Measurements from ENCODE around the gene SNX10.
A peak's percentile ranks its signal among the peaks of the same experiment; 100 is the strongest.
"Not testable (repeated sequence)": the region's sequence is repeated elsewhere in the genome, so short reads cannot be mapped to it uniquely, and the experiment has no call there.

Gene SNX10

DNA sequence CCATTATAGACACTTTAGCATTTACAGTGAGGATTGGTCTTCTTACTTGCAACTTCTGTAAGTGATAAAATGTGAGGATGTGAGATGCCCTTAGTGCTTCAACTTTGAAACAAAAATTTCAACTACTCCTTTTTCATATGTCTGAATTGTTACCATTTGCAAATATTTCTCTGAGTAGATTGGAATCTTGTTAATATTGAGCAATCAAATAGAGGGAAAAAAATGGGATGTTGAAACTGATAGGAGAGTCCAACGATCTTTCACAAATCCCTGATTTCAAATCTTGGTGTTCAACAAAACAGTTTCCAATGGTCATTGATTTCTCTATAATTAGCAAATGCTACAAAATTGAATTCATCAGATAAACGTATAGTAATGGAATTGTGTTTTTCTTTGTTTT is 5.5 kb upstream of the SNX10 start:
- no peak for TF ChIP-seq ZNF274 (IDR thresholded peaks at IDR 0.05; ENCODE audit: low read depth, low read length)

DNA sequence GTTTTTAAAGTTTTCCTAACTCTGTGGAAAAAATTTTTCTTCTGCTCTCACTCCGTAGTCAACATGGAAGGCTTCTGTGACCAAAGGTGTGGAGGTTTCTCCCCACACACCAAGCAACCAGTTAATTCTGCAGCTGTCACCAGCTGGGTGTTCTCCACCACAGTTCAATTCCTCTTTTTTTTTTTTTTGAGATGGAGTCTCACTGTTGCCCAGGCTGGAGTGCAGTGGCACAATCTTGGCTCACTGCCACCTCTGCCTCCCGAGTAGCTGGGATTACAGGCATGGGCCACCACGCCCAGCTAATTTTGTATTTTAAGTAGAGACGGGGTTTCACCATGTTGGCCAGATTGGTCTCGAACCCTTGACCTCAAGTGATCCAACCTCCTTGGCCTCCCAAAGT is 3.5 kb upstream of the SNX10 start:
- H3K4me3 ChIP-seq (ENCODE audit: low read length) = not testable (repeated sequence)

More for the DNA sequence above, 5.5 kb upstream of the SNX10 start:
- no peak overlapping the region for H3K4me3 ChIP-seq (ENCODE audit: low read length)

DNA sequence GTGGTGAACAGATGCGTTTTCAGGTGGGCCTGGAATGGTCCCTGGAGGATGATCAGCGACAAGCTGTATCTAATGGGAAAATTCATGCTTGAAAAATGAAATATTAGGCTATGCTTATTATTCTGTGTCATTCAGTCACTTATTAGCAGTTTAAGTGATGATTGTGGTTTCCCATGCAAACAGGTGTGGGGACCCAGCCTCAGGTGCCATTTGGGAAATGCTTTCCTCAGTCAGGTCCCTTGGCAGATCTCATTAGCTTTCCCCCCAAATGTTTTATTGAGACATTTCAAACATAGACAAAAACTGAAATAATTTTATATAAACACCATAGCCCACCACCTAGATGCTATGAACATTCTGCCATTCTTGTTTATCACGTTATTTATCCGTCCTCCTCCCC is 411 bp upstream of the SNX10 start:
- TF ChIP-seq ZNF274 (IDR thresholded peaks at IDR 0.05; ENCODE audit: low read depth, low read length) = no peak
- H3K4me3 ChIP-seq (ENCODE audit: low read length) = peak overlapping the region; percentile 98; the same call in 1 of the 2 replicates

DNA sequence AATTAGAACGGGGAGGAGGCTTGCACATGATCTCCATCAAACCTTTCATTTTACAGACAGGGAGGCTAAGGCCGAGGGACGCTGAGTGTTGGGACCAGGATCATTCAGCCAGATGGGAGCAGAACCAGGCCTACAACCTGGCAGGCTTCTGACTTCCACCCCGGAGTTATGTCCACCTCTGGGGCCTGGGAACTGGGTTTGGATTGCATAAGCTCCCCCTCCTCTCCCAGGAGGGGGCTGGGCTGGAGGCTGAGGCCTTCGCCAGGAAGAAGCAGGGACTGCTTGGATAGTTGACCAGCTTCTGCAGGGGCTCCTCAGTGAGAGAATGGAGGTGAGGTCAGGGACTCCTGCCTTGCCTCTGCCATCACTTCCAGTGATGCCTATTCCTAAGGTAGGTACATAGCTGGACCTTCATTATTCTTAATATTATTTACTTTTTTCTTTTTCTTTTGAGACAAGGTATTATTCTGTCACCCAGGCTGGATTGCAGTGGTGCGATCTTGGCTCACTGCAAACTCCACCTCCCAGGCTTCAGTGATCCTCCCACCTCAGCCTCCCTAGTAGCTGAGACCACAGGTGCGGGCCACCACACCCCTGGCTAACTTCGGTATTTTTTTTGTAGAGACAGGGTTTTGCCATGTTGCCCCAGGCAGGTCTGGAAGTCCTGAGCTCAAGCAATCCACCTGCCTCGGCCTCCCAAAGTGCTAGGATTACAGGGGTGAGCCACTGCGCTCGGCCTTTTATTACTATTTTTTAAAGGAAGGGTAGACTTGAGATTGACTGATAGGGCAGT is 1.3 kb downstream of the SNX10 start:
- TF ChIP-seq ZNF274 (IDR thresholded peaks at IDR 0.05; ENCODE audit: low read depth, low read length) = no peak
- peak overlapping the region; percentile 98 for H3K4me3 ChIP-seq (ENCODE audit: low read length)

DNA sequence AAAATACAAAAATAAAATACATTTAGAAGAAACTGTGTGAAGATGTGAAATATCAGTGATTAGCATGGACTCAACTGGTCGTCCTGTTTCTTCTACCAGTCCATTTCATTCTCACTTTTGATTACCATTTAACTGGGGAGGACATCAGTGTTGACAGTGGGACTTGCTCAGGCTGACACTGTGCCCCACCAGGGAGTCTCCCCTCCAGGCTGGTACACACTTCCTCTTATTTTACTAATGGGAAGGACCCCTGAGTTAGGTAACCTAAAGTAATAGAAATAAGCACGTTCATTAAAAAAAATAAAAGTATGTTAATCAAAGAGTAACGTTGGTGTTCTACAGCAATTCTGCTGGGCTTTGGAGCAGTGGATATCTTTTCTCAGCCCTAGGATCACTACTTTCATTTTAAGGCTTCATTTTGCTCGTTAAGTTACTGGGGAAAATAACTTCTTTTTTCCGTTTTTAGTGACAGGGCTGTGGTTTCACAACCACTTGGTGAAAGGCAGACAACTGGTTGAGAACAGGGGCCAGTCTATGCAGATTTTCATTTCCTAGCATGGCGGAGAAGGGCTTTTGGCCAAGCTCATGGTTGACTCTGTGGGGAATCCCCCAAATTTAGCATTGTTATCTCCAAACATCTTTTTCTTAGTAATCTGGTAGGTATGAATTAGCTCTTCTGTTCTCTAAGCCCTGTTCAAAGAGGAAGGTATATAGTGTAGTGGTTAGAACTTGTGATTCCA is 2.1 kb downstream of the SNX10 start:
- peak overlapping the region; percentile 98 for H3K4me3 ChIP-seq (ENCODE audit: low read length)
- no peak for TF ChIP-seq ZNF274 (IDR thresholded peaks at IDR 0.05; ENCODE audit: low read depth, low read length)

DNA sequence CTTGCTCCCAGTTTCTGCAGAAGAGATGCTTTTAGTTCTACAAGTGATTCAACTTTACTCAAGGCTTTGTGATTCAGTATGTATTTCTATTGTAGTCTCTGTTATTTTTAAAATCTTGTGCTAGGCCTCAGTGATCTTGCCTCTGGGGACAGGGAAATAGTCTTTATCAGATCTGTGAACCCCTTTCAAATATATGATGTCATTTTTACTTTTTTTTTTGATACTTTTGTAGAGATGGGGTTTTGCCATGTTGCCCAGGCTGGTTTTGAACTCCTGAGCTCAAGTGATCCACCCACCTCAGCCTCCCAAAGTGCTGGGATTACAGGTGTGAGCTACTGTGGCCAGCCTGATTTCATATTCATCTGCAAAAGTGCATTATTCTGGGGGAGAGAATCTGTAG is 3.4 kb downstream of the SNX10 start:
- no peak overlapping the region for H3K4me3 ChIP-seq (ENCODE audit: low read length)
- TF ChIP-seq ZNF274 (IDR thresholded peaks at IDR 0.05; ENCODE audit: low read depth, low read length) = no peak

DNA sequence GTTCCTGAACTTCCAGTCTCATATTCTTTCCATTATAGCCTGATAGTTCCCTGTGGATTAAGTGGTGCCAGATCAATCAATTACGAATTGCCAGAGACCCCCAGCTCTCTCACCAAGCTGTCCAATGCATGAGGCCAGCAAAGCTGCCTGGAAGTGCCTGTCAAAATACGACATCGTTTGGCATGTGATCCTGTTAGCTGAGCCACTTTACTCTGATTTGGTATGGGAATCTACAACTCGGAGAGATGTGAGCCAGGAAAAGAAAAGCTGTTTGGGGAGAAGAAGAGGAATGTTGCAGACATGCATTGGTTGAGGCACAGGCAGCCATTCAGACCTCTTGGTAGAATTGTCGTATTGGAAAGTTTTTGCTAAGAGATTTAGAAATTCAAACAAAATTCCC is 3.9 kb downstream of the SNX10 start:
- no peak overlapping the region for H3K4me3 ChIP-seq (ENCODE audit: low read length)
- no peak for TF ChIP-seq ZNF274 (IDR thresholded peaks at IDR 0.05; ENCODE audit: low read depth, low read length)

DNA sequence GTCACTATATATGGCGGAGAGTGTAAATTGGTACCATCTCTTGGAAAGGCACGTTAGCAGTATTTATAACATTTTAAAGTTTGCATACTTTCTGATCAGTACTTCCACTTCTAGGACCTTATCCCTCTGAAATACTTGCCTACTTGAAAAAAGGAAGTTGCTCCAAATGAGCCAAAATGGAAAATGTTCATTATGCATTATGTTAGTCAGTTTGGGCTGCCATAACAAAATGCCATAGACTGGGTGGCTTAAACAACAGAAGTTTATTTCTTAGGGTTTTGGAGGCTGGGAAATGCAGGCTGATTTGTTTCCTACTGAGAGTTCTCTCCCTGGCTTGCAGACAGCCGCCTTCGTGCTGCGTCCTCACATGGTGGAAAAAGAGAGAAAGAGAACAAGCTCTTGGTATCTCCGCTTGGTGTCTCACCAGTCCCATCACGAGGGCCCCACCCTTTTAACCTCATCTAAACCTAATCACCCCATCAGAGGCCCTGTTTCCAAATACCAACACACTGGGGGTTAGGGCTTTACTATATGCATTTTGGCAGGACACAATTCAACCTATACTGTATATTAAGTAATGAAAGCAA is 6.9 kb downstream of the SNX10 start:
- TF ChIP-seq ZNF274 (IDR thresholded peaks at IDR 0.05; ENCODE audit: low read depth, low read length) = no peak
- no peak overlapping the region for H3K4me3 ChIP-seq (ENCODE audit: low read length)

DNA sequence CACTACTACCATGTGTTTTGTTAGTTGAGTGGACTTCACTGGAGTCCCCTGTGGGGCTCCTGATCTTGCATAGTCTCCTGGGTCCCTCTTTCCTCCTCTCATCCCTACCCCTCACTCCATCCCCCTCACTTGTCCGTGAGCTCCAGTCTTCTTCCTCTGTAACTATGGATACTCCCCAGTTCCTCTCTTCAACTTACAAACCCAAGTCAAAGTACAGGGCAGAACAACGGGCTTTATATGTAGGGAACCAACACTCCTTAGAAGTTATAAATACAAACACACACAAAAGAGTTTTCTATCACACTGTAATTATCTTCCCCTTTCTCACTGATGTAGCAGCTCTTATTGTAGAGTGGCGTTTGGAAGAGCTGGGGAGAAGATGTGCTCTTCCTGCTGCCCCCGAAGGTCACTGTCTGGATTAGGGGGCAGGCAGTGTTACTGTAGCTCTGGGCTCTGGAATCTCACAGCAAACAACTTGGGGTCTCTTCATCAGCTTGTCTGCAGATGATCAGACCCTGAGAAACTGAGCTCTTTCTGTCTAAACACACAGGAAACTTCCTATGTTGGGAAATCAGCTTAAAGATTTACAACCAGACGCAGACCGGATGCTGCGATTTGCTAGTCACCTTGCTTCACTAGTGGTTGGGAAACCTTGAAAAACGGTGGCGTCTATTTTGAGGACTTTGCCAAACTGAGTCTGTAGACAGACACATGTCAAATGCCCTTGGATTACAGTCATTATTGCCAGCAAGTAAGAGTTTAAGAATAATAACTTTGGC is 13.6 kb downstream of the SNX10 start:
- H3K4me3 ChIP-seq (ENCODE audit: low read length) = peak overlapping the region; percentile 50; the same call in 1 of the 2 replicates
- TF ChIP-seq ZNF274 (IDR thresholded peaks at IDR 0.05; ENCODE audit: low read depth, low read length) = no peak

DNA sequence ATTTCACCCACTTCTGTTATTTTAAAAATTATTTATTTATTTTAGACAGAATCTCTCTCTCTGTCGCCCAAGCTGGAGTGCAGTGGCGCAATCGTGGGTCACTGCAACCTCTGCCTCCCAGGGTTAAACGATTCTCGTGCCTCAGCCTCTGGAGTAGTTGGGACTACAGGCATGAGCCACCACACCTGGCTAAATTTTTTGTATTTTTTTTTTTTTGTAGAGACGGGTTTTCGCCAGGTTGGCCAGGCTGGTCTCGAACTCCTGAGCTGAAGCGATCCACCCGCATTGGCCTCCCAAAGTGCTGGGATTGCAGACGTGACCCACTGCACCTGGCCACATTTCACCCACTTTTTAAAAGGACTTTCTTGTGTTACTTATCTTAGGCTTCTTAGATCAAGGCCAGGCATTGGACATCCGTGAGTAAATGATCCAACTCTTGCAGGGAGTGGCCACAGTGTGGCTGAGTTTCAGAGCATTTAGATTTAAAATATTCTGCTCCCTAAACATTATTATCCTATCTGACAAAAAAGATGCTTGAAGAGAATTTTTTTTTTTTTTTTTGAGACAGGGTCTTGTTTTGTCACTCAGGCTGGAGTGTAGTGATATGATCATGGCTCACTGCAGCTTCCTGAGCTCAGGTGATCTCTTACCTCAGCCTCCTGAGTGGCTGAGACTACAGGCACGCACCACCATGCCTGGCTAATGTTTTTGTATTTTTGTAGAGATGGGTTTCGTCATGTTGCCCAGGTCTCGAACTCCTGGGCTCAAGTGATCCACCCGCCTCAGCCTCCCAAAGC is 14.4 kb downstream of the SNX10 start:
- TF ChIP-seq ZNF274 (IDR thresholded peaks at IDR 0.05; ENCODE audit: low read depth, low read length) = no peak
- peak overlapping the region; percentile 50; the same call in 1 of the 2 replicates for H3K4me3 ChIP-seq (ENCODE audit: low read length)

DNA sequence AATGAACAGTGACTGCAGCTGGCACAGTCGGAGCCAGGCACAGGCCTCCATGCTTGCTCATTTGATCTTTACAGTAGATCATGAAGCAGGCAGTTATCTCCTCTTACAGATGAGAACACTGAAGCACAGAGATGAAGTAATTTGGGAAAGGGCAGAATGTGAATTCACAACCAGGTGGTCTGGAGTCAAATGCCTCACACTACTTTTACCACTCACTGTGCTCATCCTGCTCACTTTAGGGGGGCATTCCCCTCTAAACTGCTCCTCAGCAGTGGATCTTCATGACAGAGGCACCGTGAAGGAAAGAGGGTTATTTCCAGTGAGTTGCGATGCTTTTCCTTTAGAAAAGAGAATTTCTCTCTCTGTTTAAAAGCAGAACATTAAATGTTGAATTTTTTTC is 15.1 kb downstream of the SNX10 start:
- no peak for TF ChIP-seq ZNF274 (IDR thresholded peaks at IDR 0.05; ENCODE audit: low read depth, low read length)

DNA sequence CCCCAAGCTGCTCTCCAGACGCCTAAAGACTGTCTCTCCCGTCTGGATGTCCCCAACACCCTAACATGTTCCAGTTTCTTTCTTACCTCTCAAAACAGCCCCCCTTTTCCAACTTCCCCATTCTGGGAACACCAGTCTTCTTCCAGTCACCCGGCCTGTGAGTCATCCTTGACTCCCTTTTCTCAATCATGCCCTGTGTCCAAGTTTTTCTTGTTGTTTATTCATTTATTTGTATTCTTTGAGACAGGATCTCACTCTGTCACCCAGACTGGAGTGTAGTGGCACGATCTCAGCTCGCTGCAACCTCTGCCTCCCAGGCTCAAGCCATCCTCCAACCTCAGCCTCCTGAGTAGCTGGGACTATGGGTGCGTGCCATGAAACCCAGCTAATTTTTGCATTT is 15.6 kb downstream of the SNX10 start:
- no peak for TF ChIP-seq ZNF274 (IDR thresholded peaks at IDR 0.05; ENCODE audit: low read depth, low read length)
- no peak overlapping the region for H3K4me3 ChIP-seq (ENCODE audit: low read length)

More for the DNA sequence above, 15.1 kb downstream of the SNX10 start:
- H3K4me3 ChIP-seq (ENCODE audit: low read length) = no peak overlapping the region

DNA sequence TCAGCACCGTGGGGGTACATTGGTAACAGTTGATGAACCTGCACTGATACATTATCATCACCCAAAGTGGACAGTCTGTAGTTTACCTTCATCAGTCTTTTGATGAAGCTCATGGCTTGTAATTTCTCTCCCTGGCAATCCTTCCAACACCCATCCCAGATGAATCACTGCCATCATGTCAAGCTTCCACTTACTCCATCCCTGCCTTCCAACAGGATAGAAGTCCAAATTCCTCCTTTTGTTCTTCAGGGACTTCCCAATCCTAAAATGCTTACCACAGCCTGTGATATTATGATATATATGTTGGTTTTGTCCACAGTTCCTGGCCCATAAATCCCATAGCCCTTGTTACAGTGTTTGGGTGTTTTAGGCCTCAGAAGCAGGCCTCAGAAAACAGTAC is 16.1 kb downstream of the SNX10 start:
- no peak for TF ChIP-seq ZNF274 (IDR thresholded peaks at IDR 0.05; ENCODE audit: low read depth, low read length)
- H3K4me3 ChIP-seq (ENCODE audit: low read length) = no peak overlapping the region

Measured in GM08714 (cell line).